Small intestine (tissue), 7 donors: Measurements from ENCODE around the gene SEC24B. TPM values are rescaled to one million over a fixed set of nuclear protein-coding genes. Genes with fewer than 3 reads are reported as not detected.
"Not testable (repeated sequence)": the region's sequence is repeated elsewhere in the genome, so short reads cannot be mapped to it uniquely, and the experiment has no call there.

Source experiments
- DNase-seq, 2 donors: peaks; one replicate each; pipeline versions ENCODE4 v3.0.0 to v3.0.0-alpha.2; 2013
- FAIRE-seq: peaks from 2 replicates; lab custom pipeline; 2012; peaks lifted over from hg19 to GRCh38; lab: Jason Lieb, UNC
- H3K27ac ChIP-seq, 3 donors: one replicate each; pipeline ENCODE4 v1.5.1; 2013; ENCODE audit warnings: low read length in 2 of 3, mild to moderate bottlenecking in 2 of 3, control low read depth in 1 of 3, inconsistent platforms in 1 of 3, low read depth in 1 of 3, moderate library complexity in 1 of 3
- H3K27me3 ChIP-seq, 3 donors: one replicate each; pipeline ENCODE4 v1.6.1; 2013; ENCODE audit warnings: low read length in 3 of 3, inconsistent platforms in 1 of 3; ENCODE audit not compliant: control insufficient read depth in 3 of 3, insufficient read depth in 3 of 3
- H3K36me3 ChIP-seq, 3 donors: one replicate each; pipeline ENCODE4 v1.6.1; 2013; ENCODE audit warnings: low read length in 3 of 3, inconsistent platforms in 1 of 3, low read depth in 1 of 3, mild to moderate bottlenecking in 1 of 3, moderate library complexity in 1 of 3; ENCODE audit not compliant: control insufficient read depth in 3 of 3, insufficient read depth in 2 of 3
- H3K4me1 ChIP-seq, 3 donors: one replicate each; pipeline ENCODE4 v1.6.1; 2013; ENCODE audit warnings: low read length in 2 of 3, inconsistent platforms in 1 of 3, low read depth in 1 of 3, mild to moderate bottlenecking in 1 of 3, moderate library complexity in 1 of 3; ENCODE audit not compliant: control insufficient read depth in 3 of 3, insufficient read depth in 2 of 3
- H3K4me3 ChIP-seq, 3 donors: one replicate each; pipeline ENCODE4 v1.5.1; 2013; ENCODE audit warnings: low read length in 3 of 3, control low read depth in 1 of 3, inconsistent platforms in 1 of 3, low read depth in 1 of 3, mild to moderate bottlenecking in 1 of 3, moderate library complexity in 1 of 3
- H3K9me3 ChIP-seq, 2 donors: one replicate each; pipeline ENCODE4 v1.6.1; 2013; ENCODE audit warnings: low read depth in 1 of 2, low read length in 1 of 2; ENCODE audit not compliant: control insufficient read depth in 2 of 2, insufficient read depth in 1 of 2
- WGBS, 3 donors: extraction: QIAGEN DNeasy Blood & Tissue Kit; methylation state at CpG; one replicate each; pipeline ENCODE4 v1.1.7; 2013; 5-methylcytosine and 5-hydroxymethylcytosine counted together
- polyA plus RNA-seq, 4 donors: library from polyadenylated mRNA; stranded (reverse) in 3 of 4; unstranded in 1 of 4; fragments of 200-250 nt in 3 of 4; fragments of 120-200 nt in 1 of 4; gene quantifications; one replicate each; pipeline versions ENCODE4 v1.2.1 to v1.2.3, GENCODE V29; 2013
- donor health status: healthy with polysubstance abuse.
- donor health status: control.
- donor health status: control.
- donor health status: Bipolar disorder and iron deficiency.
- donor health status: healthy.

SEC24B gene
- polyA plus RNA-seq, 4 donors: 9.5 to 28.7 (median 10.6) TPM

- peak in 1 of 2 donors; percentile 6 for DNase-seq
- Histone ChIP-seq H3K4me3 (no peak overlapping the region), H3K27ac (no peak overlapping the region), H3K36me3 (no peaks in the 10 kb centered on the region), H3K27me3 (no peaks in the 10 kb centered on the region), H3K4me1 (no peaks in the 10 kb centered on the region), H3K9me3 (peaks cover 0 to 4% of the 10 kb centered on the region in 2 donors)
- FAIRE-seq: no peak
- 69 to 96% (median 86%) methylated on average over 2 of the region's 2 CpGs for WGBS, 3 donors
These were observed 142.8 kb downstream of the SEC24B start for GRCh38 chr4:109576462-109576861.

GRCh38 chr4:109578846-109579245 lies 145.2 kb downstream of the SEC24B start:
- H3K4me1 ChIP-seq: no peaks in the 10 kb centered on the region
- H3K36me3 ChIP-seq: no peaks in the 10 kb centered on the region
- no peak overlapping the region for H3K4me3 ChIP-seq
- DNase-seq: no peak
- H3K27me3 ChIP-seq: no peaks in the 10 kb centered on the region
- H3K27ac ChIP-seq: no peak overlapping the region
- no peaks in the 10 kb centered on the region for H3K9me3 ChIP-seq
- WGBS, 3 donors: 78 to 98% (median 92%) methylated on average over 3 of the region's 3 CpGs
- no peak for FAIRE-seq

GRCh38 chr4:109579997-109580396 lies 146.4 kb downstream of the SEC24B start:
- H3K4me1 ChIP-seq, DNase-seq, H3K4me3 ChIP-seq, FAIRE-seq, H3K27me3 ChIP-seq, H3K36me3 ChIP-seq, H3K27ac ChIP-seq, H3K9me3 ChIP-seq: not testable (repeated sequence)
- 91 to 96% (median 95%) methylated on average over 5 of the region's 5 CpGs for WGBS, 3 donors

- WGBS, 3 donors: 66 to 80% (median 71%) methylated on average over 4 of the region's 4 CpGs
- H3K27ac ChIP-seq: no peak overlapping the region
- H3K27me3 ChIP-seq: no peaks in the 10 kb centered on the region
- H3K9me3 ChIP-seq: peaks cover 0 to 5% of the 10 kb centered on the region in 2 donors
- no peak for DNase-seq
- no peak for FAIRE-seq
- no peak overlapping the region for H3K4me3 ChIP-seq
- H3K36me3 ChIP-seq: no peaks in the 10 kb centered on the region
- no peaks in the 10 kb centered on the region for H3K4me1 ChIP-seq
These were observed 154.6 kb downstream of the SEC24B start for GRCh38 chr4:109588176-109588575.

GRCh38 chr4:109589119-109589518 lies 155.5 kb downstream of the SEC24B start:
- no peaks in the 10 kb centered on the region for H3K36me3 ChIP-seq
- WGBS, 3 donors: 84 to 92% (median 90%) methylated on average over 2 of the region's 2 CpGs

GRCh38 chr4:109589605-109590004 lies 156.0 kb downstream of the SEC24B start:
- peaks cover 0 to 5% of the 10 kb centered on the region in 2 donors for H3K9me3 ChIP-seq
- FAIRE-seq (no peak), DNase-seq (no peak)
- H3K27me3 ChIP-seq: no peaks in the 10 kb centered on the region
- H3K4me3 ChIP-seq: no peak overlapping the region
- H3K36me3 ChIP-seq: no peaks in the 10 kb centered on the region
- H3K4me1 ChIP-seq: no peaks in the 10 kb centered on the region
- WGBS, 3 donors: 57 to 71% (median 68%) methylated on average over 2 of the region's 2 CpGs
- no peak overlapping the region for H3K27ac ChIP-seq

More at GRCh38 chr4:109589119-109589518, 155.5 kb downstream of the SEC24B start:
- Histone ChIP-seq H3K27ac (no peak overlapping the region), H3K9me3 (peaks cover 0 to 5% of the 10 kb centered on the region in 2 donors), H3K27me3 (no peaks in the 10 kb centered on the region), H3K4me3 (no peak overlapping the region), H3K4me1 (no peaks in the 10 kb centered on the region)
- DNase-seq: no peak
- no peak for FAIRE-seq

Other genes starting within 250 kb of the SEC24B start
- 1 to 10 TPM in 2 of 4 donors, under 1 TPM in 2; 0.24 to 6.2 (median 2.5) TPM for gene COL25A1, start 131.2 kb upstream of the SEC24B start, polyA plus RNA-seq
- gene MCUB, start 126.4 kb downstream of the SEC24B start, polyA plus RNA-seq: 10 to 100 TPM in 1 of 4 donors, 1 to 10 TPM in 3; 2.2 to 12.8 (median 3.8) TPM